ENCODE results near the gene GNS. TPM values are rescaled to one million over a fixed set of nuclear protein-coding genes. Genes with fewer than 3 reads are reported as not detected.

The GNS gene
- total and polyA plus RNA-seq, 10 of the 15 experiments (the other 5 are each of a cell fraction or from before 2014, with no cell fraction given) = 4.1 to 33.8 (median 19.1) TPM

- Histone ChIP-seq H2AFZ (ENCODE audit: control insufficient read depth, low read depth, low read length) (no peak overlapping the region), H3K9ac (ENCODE audit: control insufficient read depth, insufficient read depth, low read length) (no peak overlapping the region), H3K4me3 (no peak overlapping the region), H3K27me3 (replicated peaks in 1 of 2; ENCODE audit: control insufficient read depth in 2 of 2, insufficient read depth in 2 of 2, low read length in 1 of 2) (no peaks in the 10 kb centered on the region), H3K27ac (ENCODE audit: control insufficient read depth, insufficient read depth) (no peak overlapping the region), H3K9me3 (replicated peaks; ENCODE audit: control insufficient read depth, insufficient read depth, low read length) (no peaks in the 10 kb centered on the region), H3K36me3 (ENCODE audit: control insufficient read depth in 2 of 2, insufficient read depth in 2 of 2, low read length in 1 of 2) (peaks cover 0 to 12% of the 10 kb centered on the region in 2 experiments; a peak in 2 of 4 replicates), H3K4me2 (ENCODE audit: control insufficient read depth, insufficient read depth) (no peak overlapping the region), H3K79me2 (ENCODE audit: control insufficient read depth, insufficient read depth, low read length) (no peaks in the 10 kb centered on the region), H4K20me1 (ENCODE audit: control insufficient read depth, insufficient read depth) (no peaks in the 10 kb centered on the region), H3K4me1 (ENCODE audit: control insufficient read depth, insufficient read depth, low read length) (peaks cover 6% of the 10 kb centered on the region)
- SMC1A ChIA-PET (ENCODE audit: uncharacterized antibody, unreplicated experiment) = interaction anchor here (0.7 to 1.8 kb wide), 3 partner anchors 12 to 21 kb away, joined by 3 to 5 read pairs (median 3); no protein-coding TSS in a partner anchor
- DNase-seq (ENCODE audit: low read depth, low spot score) (no peak), FAIRE-seq (no peak), ATAC-seq (no peak)
- RAD21 ChIA-PET (ENCODE audit: unreplicated experiment) = no interaction called here
- POLR2A ChIA-PET = no interaction called here
- BruUV-seq (replicated peaks) = no TSS peak
- CTCF ChIA-PET = interaction anchor here (1.2 kb wide), 1 partner anchor 17 kb away, joined by 3 read pairs; no protein-coding TSS in a partner anchor
- intact Hi-C loops (cut with micrococcal nuclease; ENCODE audit: unreplicated experiment) = no loop called here
- TF ChIP-seq SUZ12 (IDR thresholded peaks at IDR 0.05; ENCODE audit: unreplicated experiment) = no peak
- TF ChIP-seq PAX8 (IDR thresholded peaks at IDR 0.05) = no peak
- no peak for TF ChIP-seq TCF12 (IDR thresholded peaks at IDR 0.05; ENCODE audit: low read depth, low read length)
- no peak for TF ChIP-seq PML (IDR thresholded peaks at IDR 0.05; ENCODE audit: low read length)
- TF ChIP-seq CHD4 (IDR thresholded peaks at IDR 0.05) = no peak
- TF ChIP-seq ETV6 (conservative IDR thresholded peaks at IDR 0.05 in 1 of 2, IDR thresholded peaks at IDR 0.05 in 1 of 2; ENCODE audit: borderline replicate concordance in 1 of 2, low read depth in 1 of 2) = no peak
- no peak for TF ChIP-seq ATF2 (IDR thresholded peaks at IDR 0.05; ENCODE audit: low read length)
- TF ChIP-seq E4F1 (IDR thresholded peaks at IDR 0.05; ENCODE audit: borderline replicate concordance, partially characterized antibody) = no peak
- TF ChIP-seq RB1 (IDR thresholded peaks at IDR 0.05; ENCODE audit: borderline replicate concordance) = no peak
- in situ Hi-C loops (cut with MboI) = no loop called here
These were observed 23.8 kb downstream of the GNS start for GRCh38 chr12:64735442-64735841.

Measured in GM12878 (cell line).